Keratinocyte (primary cell): Measurements from ENCODE around the gene C17orf113. TPM values are rescaled to one million over a fixed set of nuclear protein-coding genes. Genes with fewer than 3 reads are reported as not detected.

ENCODE experiments used
- DNase-seq: peaks from one replicate; pipeline ENCODE4 v3.0.0-alpha.2; 2011; ENCODE audit warnings: low read depth, missing footprints, low spot score
- FAIRE-seq: peaks from 2 replicates; lab custom pipeline; 2011; peaks lifted over from hg19 to GRCh38; lab: Jason Lieb, UNC
- H2AFZ ChIP-seq: 2 replicates; pipeline ENCODE4 v1.6.0; 2012; ENCODE audit warnings: low read length, control low read depth, inconsistent platforms; ENCODE audit not compliant: control insufficient read depth
- H3K27ac ChIP-seq: 2 replicates; pipeline ENCODE4 v1.5.1; 2011; ENCODE audit warnings: low read length; ENCODE audit not compliant: control insufficient read depth, insufficient read depth
- H3K27me3 ChIP-seq: 3 replicates; pipeline ENCODE4 v1.6.0; 2011; ENCODE audit warnings: low read length; ENCODE audit not compliant: control insufficient read depth, insufficient read depth; ENCODE audit errors: extremely low read depth
- H3K36me3 ChIP-seq, 2 experiments: 2 replicates in 1 of 2; 3 replicates in 1 of 2; pipeline ENCODE4 v1.5.1; 2011; ENCODE audit warnings: low read length in 2 of 2, mild to moderate bottlenecking in 1 of 2; ENCODE audit not compliant: control insufficient read depth in 2 of 2, insufficient read depth in 2 of 2; ENCODE audit errors: extremely low read depth in 1 of 2
- H3K4me1 ChIP-seq: 3 replicates; pipeline ENCODE4 v1.5.1; 2011; ENCODE audit warnings: low read length; ENCODE audit not compliant: control insufficient read depth, insufficient read depth; ENCODE audit errors: extremely low read depth
- H3K4me2 ChIP-seq: 3 replicates; pipeline ENCODE4 v1.6.0; 2011; ENCODE audit warnings: low read depth, low read length; ENCODE audit not compliant: control insufficient read depth, insufficient read depth; ENCODE audit errors: extremely low read depth
- H3K4me3 ChIP-seq, 3 experiments: fragments of 200-600 bp in 1 of 3; sonication (generic) in 1 of 3; 2 replicates in 2 of 3; 3 replicates in 1 of 3; pipeline ENCODE4 v1.5.1; 2011 to 2016; ENCODE audit warnings: low read length in 3 of 3, mild to moderate bottlenecking in 3 of 3, control low read depth in 2 of 3, inconsistent platforms in 1 of 3, low read depth in 1 of 3, mixed read lengths in 1 of 3, mixed run types in 1 of 3, moderate library complexity in 1 of 3; ENCODE audit not compliant: control insufficient read depth in 2 of 3, insufficient read depth in 2 of 3; ENCODE audit errors: extremely low read depth in 1 of 3
- H3K79me2 ChIP-seq: 2 replicates; pipeline ENCODE4 v1.6.0; 2012; ENCODE audit warnings: low read length; ENCODE audit not compliant: control insufficient read depth, insufficient read depth
- H3K9ac ChIP-seq: 3 replicates; pipeline ENCODE4 v1.6.0; 2011; ENCODE audit warnings: low read length; ENCODE audit not compliant: control insufficient read depth, insufficient read depth; ENCODE audit errors: extremely low read depth
- H3K9me1 ChIP-seq: 3 replicates; pipeline ENCODE4 v1.6.0; 2011; ENCODE audit warnings: low read length; ENCODE audit not compliant: control insufficient read depth, insufficient read depth; ENCODE audit errors: extremely low read depth
- H3K9me3 ChIP-seq: 2 replicates; pipeline ENCODE4 v1.5.1; 2012; ENCODE audit warnings: low read depth, low read length; ENCODE audit not compliant: control insufficient read depth
- H4K20me1 ChIP-seq: 3 replicates; pipeline ENCODE4 v1.6.0; 2011; ENCODE audit warnings: low read length; ENCODE audit not compliant: control insufficient read depth, insufficient read depth; ENCODE audit errors: extremely low read depth
- CTCF ChIP-seq, 3 experiments: IDR thresholded peaks in 1 of 3; conservative IDR thresholded peaks in 1 of 3; optimal IDR thresholded peaks in 1 of 3; 2 replicates in 2 of 3; 3 replicates in 1 of 3; pipeline versions ENCODE3 to v1.5.1; 2011; ENCODE audit warnings: low read length in 3 of 3, mild to moderate bottlenecking in 3 of 3, moderate library complexity in 2 of 3, control low read depth in 1 of 3, inconsistent platforms in 1 of 3; ENCODE audit not compliant: insufficient read depth in 2 of 3; ENCODE audit errors: extremely low read depth in 1 of 3
- EZH2 ChIP-seq: IDR thresholded peaks from one replicate; pipeline ENCODE4 v1.6.1; 2012; ENCODE audit warnings: inconsistent platforms, mild to moderate bottlenecking, low read length, moderate library complexity
- dilution Hi-C: fragments of 300-500 bp; cut with MboI; formaldehyde crosslinking; loops from one replicate; pipeline ENCODE4 v1.7.0; 2020; ENCODE audit warnings: low sequenced_read_pairs; ENCODE audit not compliant: extremely low pct_ligation_motif_present
- polyA plus RNA-seq, 5 experiments: library from polyadenylated mRNA; depleted of rRNA in 3 of 5; stranded (reverse) in 3 of 5; stranded (forward) in 1 of 5; unstranded in 1 of 5; fragments of >200 nt; gene quantifications; 1 replicate in 1 of 5; 2 replicates in 3 of 5; 3 replicates in 1 of 5; pipeline versions ENCODE4 v1.2.1 to v1.2.3, GENCODE V29; 2011 to 2012; ENCODE audit warnings: missing spikeins in 2 of 5, low read depth in 1 of 5, low replicate concordance in 1 of 5

C17orf113 gene
- polyA plus RNA-seq, 1 donor (not counting 4 experiments of a cell fraction or from before 2014, with no cell fraction given): 0.12 TPM

GRCh38 chr17:42040818-42041217 is 9.6 kb downstream of the C17orf113 start:
- Histone ChIP-seq H4K20me1 (no peaks in the 10 kb centered on the region), H3K4me1 (peaks cover 7% of the 10 kb centered on the region), H3K27me3 (no peaks in the 10 kb centered on the region), H3K9me1 (no peaks in the 10 kb centered on the region), H3K27ac (no peak overlapping the region), H2AFZ (no peak overlapping the region), H3K4me2 (no peak overlapping the region), H3K79me2 (no peaks in the 10 kb centered on the region), H3K4me3 (no peak overlapping the region), H3K9ac (no peak overlapping the region), H3K9me3 (no peaks in the 10 kb centered on the region), H3K36me3 (no peaks in the 10 kb centered on the region)
- dilution Hi-C loops: no loop called here
- TF ChIP-seq CTCF (optimal IDR thresholded peaks at IDR 0.05 in 1 of 3, IDR thresholded peaks at IDR 0.05 in 1 of 3, conservative IDR thresholded peaks at IDR 0.05 in 1 of 3; ENCODE audit: extremely low read depth in 1 of 3, insufficient read depth in 2 of 3, low read length in 3 of 3): no peak
- no peak for TF ChIP-seq EZH2
- FAIRE-seq (no peak), DNase-seq (no peak)

GRCh38 chr17:42039794-42040763 is 10.3 kb downstream of the C17orf113 start:
- FAIRE-seq (no peak), DNase-seq (no peak)
- Histone ChIP-seq H3K79me2 (no peaks in the 10 kb centered on the region), H3K27me3 (no peaks in the 10 kb centered on the region), H3K9ac (no peak overlapping the region), H3K9me3 (no peaks in the 10 kb centered on the region), H3K9me1 (no peaks in the 10 kb centered on the region), H4K20me1 (no peaks in the 10 kb centered on the region), H2AFZ (no peak overlapping the region), H3K27ac (no peak overlapping the region), H3K4me2 (no peak overlapping the region), H3K36me3 (no peaks in the 10 kb centered on the region), H3K4me1 (peaks cover 7% of the 10 kb centered on the region), H3K4me3 (no peak overlapping the region)
- TF ChIP-seq CTCF (optimal IDR thresholded peaks at IDR 0.05 in 1 of 3, IDR thresholded peaks at IDR 0.05 in 1 of 3, conservative IDR thresholded peaks at IDR 0.05 in 1 of 3; ENCODE audit: extremely low read depth in 1 of 3, insufficient read depth in 2 of 3, low read length in 3 of 3) (no peak), EZH2 (no peak)
- dilution Hi-C loops: no loop called here
